GM19239 (cell line): ENCODE measurements around the gene IDH3A.

Experiments
- DNase-seq: peaks from one replicate; pipeline ENCODE4 v3.0.0; 2011; ENCODE audit warnings: low spot score; ENCODE audit not compliant: insufficient read length
- FAIRE-seq: peaks from 2 replicates; lab custom pipeline; 2011; peaks lifted over from hg19 to GRCh38; lab: Jason Lieb, UNC

IDH3A gene

GRCh38 chr15:78197632-78198031, 48.5 kb downstream of the IDH3A start:
- no peak for DNase-seq
- FAIRE-seq = no peak

- FAIRE-seq (no peak), DNase-seq (no peak)
Measured at GRCh38 chr15:78200276-78200930, 51.2 kb downstream of the IDH3A start.

- DNase-seq (no peak), FAIRE-seq (no peak)
Measured at GRCh38 chr15:78201281-78202190, 52.4 kb downstream of the IDH3A start.

GRCh38 chr15:78203346-78204225, 54.4 kb downstream of the IDH3A start:
- FAIRE-seq (no peak), DNase-seq (no peak)

- DNase-seq (no peak), FAIRE-seq (no peak)
Measured at GRCh38 chr15:78204351-78205309, 55.5 kb downstream of the IDH3A start.

- DNase-seq (no peak), FAIRE-seq (no peak)
Measured at GRCh38 chr15:78205337-78205736, 56.2 kb downstream of the IDH3A start.

GRCh38 chr15:78205856-78206255, 56.7 kb downstream of the IDH3A start:
- FAIRE-seq (no peak), DNase-seq (no peak)

- no peak for DNase-seq
- no peak for FAIRE-seq
Measured at GRCh38 chr15:78206326-78207109, 57.4 kb downstream of the IDH3A start.

GRCh38 chr15:78207110-78207458, 57.9 kb downstream of the IDH3A start:
- FAIRE-seq = no peak
- no peak for DNase-seq

GRCh38 chr15:78207641-78208340, 58.6 kb downstream of the IDH3A start:
- DNase-seq (no peak), FAIRE-seq (no peak)

- DNase-seq (no peak), FAIRE-seq (no peak)
Measured at GRCh38 chr15:78208341-78208844, 59.2 kb downstream of the IDH3A start.

GRCh38 chr15:78208887-78209645, 59.9 kb downstream of the IDH3A start:
- no peak for DNase-seq

GRCh38 chr15:78209646-78210348, 60.6 kb downstream of the IDH3A start:
- DNase-seq = no peak

More at GRCh38 chr15:78208887-78209645, 59.9 kb downstream of the IDH3A start:
- no peak for FAIRE-seq

GRCh38 chr15:78210349-78210717, 61.2 kb downstream of the IDH3A start:
- FAIRE-seq = no peak
- DNase-seq = no peak

More at GRCh38 chr15:78209646-78210348, 60.6 kb downstream of the IDH3A start:
- no peak for FAIRE-seq

GRCh38 chr15:78211189-78211921, 62.2 kb downstream of the IDH3A start:
- FAIRE-seq (no peak), DNase-seq (no peak)

- DNase-seq (no peak), FAIRE-seq (no peak)
Measured at GRCh38 chr15:78212008-78212407, 62.8 kb downstream of the IDH3A start.
